Measurements from ENCODE around the gene CHST3.

DNA sequence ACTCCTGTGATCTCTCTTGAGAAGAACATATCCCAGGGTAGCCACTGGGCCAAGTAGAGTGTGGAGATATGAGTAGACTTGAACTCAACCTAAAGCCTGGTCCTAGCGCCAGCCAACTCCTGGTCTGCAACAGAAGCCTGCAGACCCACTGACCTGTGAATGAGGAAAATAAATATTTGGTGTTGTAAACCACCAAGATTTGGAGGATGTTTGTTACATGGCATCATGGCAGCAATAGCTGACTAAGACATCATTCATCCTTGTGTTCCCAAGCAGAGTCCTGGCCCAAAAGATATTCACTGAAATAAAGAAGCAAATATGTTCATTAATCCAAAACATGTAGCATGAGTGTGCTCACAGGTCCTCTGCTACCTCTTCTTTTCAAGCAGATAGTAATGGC is 26.0 kb upstream of the CHST3 start:
- TF ChIP-seq, protein P1, sequence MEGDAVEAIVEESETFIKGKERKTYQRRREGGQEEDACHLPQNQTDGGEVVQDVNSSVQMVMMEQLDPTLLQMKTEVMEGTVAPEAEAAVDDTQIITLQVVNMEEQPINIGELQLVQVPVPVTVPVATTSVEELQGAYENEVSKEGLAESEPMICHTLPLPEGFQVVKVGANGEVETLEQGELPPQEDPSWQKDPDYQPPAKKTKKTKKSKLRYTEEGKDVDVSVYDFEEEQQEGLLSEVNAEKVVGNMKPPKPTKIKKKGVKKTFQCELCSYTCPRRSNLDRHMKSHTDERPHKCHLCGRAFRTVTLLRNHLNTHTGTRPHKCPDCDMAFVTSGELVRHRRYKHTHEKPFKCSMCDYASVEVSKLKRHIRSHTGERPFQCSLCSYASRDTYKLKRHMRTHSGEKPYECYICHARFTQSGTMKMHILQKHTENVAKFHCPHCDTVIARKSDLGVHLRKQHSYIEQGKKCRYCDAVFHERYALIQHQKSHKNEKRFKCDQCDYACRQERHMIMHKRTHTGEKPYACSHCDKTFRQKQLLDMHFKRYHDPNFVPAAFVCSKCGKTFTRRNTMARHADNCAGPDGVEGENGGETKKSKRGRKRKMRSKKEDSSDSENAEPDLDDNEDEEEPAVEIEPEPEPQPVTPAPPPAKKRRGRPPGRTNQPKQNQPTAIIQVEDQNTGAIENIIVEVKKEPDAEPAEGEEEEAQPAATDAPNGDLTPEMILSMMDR (IDR thresholded peaks at IDR 0.05) = no peak
- TF ChIP-seq POLR2A (IDR thresholded peaks at IDR 0.05) = no peak

Data from lower leg skin (tissue), 3 donors.